HG02973 (cell line): Measurements from ENCODE around the gene MAN1C1.

Experiments
- ATAC-seq: cut with Tn5 transposase; IDR thresholded peaks from one replicate; pipeline ENCODE4 v1.9.1; 2021; ENCODE audit warnings: moderate library complexity; ENCODE audit not compliant: unreplicated experiment

Gene MAN1C1

GRCh38 chr1:25811384-25812082 lies 194.9 kb downstream of the MAN1C1 start:
- ATAC-seq, result no peak

DNA sequence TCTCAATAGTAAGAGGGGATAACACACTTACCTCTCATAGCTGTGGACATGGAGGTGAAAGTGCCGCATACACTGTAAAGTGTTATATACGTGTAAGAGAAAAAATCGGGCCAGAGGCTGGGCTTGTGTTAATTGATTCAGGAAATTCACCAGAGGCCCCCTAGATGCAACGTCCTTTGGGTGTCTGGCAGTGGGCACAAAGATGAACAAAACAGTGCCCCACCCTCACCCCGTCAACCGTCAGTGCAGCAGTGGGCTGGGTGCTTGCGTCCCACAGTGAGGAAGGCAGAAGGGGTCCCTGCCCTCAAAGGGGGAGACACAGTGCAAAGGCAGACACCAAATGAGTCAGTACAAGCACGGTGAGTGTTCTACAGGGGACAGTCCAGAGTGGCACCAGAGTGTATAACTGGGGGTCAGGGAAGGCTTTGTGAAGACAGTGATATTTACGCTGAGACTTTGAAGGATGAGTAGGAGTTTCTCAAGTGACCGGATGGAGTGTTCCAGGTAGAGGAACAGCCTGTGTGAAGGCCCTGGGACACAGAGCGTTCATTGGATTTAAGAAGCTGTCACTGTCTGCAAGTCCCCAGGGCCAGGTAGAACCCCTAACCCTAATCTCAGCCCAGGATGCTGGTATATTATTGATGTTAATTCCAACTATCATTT lies 196.6 kb downstream of the MAN1C1 start:
- no peak for ATAC-seq

- ATAC-seq, result no peak
These were observed 197.3 kb downstream of the MAN1C1 start for GRCh38 chr1:25813734-25814471.

- no peak for ATAC-seq
These were observed 198.0 kb downstream of the MAN1C1 start for GRCh38 chr1:25814549-25815087.

DNA sequence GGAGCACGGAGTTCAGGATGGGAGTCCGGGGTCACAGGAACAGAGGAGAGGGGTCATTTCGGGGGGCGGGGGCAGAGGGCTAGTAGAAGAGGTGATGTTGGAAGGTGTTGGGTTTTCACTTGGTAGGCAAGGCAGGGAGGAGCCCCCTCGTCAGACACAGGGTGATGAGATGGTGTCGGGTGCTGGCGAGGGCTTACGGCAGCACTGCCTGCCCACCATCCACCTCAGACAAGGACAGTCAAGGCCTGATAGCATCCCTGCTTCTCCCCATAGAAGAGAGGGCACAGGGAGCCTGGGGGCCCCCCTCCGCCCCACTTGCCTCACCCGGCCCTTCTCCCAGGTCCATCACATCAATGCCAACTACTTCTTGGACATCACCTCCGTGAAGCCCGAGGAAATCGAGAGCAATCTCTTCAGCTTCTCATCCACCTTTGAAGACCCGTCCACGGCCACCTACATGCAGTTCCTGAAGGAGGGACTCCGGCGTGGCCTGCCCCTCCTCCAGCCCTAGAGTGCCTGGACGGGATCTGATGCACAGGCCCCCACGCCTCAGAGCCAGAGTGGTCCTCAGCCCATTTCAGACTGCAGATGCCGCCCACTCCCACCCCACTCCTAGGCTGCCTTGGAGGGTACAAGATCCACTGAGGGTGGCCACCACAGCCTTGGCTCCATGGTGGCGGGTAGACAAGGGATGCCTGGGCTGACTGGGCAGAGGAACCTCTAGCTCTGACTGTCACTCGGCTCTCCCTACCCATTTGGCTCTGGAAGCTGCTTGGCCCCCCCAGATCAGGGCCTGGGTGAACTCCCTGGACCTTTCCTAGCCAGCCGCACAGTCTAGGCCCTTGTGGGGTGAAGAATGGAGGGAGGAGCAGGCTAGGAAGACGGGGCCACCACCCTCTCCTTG lies 198.9 kb downstream of the MAN1C1 start:
- ATAC-seq, result no peak

GRCh38 chr1:25816112-25816718 lies 199.6 kb downstream of the MAN1C1 start:
- ATAC-seq, result no peak

- no peak for ATAC-seq
These were observed 201.4 kb downstream of the MAN1C1 start for GRCh38 chr1:25817840-25818501.

- no peak for ATAC-seq
These were observed 202.0 kb downstream of the MAN1C1 start for GRCh38 chr1:25818569-25818968.

DNA sequence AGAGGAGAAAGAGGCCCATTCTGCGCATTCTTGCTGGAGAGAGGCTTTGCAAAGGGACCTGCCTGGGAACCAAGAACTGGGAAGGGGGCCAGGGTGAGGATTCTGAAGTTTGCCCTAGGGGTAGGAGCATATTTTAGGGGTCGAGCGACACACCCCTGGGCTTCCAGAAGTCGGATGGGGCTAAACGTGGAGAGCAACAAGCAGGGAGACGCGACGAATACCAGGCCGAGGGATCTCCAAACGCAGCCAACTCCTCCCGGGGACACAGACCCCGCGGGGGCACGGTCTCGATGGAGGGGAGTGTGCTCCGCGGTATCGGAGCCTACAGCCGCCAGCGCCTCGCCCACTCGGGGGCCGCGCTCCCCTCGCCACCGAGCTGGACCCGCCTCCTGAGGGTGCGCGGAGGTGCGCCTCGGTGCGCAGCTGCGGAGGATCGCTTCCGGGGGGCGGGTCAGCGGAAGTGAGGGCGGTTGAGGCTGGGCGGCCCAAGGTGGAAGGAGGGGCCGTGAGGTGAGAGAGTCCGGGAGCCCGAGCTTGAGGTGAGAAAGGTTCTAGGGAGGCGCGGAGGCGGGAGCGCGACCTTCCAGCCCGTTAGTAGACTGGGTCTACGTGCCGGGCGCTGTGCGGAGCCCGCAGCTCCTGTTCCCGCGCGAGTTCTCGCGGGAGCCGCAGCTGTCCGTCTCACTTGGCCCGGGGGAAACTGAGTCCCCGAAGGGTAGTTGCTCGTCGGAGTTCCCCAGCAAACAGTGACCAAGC lies 203.1 kb downstream of the MAN1C1 start, which contains the start of gene MTFR1L:
MTFR1L (plus strand) TSS at position 464 of the 756 bp plus-strand sequence. CDS start 3,151 bp downstream, outside the sequence.
- peak; percentile 79 for ATAC-seq

DNA sequence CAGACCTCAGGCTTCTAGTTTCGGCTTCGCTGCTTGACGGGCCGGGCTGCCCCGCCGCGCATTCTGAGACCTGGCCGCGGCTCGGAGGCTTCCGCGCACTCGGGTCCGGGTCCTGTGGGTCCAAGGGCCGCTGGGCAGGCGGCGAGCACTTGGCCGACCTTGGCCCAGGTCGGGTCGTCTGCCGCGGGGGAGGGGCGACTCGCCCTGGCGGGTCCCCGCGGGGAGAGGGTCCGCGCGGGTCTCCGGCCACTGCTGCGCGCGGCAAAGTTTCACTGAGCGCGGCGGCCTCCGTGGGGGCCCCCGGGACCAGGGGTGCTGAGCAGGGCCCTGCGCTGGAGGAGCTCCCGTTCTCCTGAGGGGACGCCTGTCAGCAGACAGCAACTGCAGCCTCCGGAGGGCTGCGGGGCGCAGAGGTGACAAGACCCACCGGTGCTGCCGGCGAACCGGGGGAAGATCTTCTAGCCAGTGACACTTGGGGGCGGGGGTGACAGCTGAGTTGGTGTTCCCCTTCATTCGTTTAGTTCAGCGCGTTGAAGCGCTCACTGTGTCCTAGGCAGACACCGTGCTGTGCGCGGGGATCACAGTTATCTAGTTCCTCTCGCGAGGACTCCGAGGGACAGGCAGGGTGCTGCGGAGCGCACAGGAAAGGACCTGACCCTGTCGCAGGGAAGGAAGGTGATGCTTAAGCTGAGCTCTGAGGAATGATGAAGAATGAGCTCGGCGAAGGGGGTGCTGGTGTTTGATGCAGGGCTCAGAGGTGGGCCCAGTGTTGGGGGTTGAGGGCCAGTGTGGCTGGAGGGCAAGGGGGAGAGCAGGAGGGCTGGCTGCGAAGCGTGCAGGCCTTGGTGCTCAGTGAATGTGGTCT lies 203.9 kb downstream of the MAN1C1 start:
- ATAC-seq, result peak; percentile 32

- no peak for ATAC-seq
These were observed 204.5 kb downstream of the MAN1C1 start for GRCh38 chr1:25821112-25821476.

DNA sequence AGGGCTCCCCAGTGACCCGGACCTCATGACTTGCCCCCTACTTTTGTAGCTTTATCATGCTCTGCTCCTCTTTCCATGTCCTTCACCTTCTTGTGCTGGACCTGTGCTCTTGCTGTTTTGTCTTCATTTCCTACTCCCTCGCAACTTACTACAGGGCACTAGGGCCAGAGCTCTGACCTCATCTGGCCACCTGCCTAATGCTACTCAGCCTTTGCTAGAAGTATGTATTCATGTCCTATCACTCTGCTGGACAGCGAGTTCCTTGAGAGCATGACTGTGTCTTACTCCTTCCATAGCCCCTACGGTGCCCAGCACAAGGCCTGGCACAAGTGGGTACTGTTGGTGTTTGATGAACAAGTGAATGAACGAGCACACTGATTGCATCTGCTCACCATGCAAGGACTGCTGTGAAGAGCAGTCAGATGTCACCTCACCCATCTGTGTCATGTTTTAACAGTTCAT lies 205.1 kb downstream of the MAN1C1 start:
- no peak for ATAC-seq

DNA sequence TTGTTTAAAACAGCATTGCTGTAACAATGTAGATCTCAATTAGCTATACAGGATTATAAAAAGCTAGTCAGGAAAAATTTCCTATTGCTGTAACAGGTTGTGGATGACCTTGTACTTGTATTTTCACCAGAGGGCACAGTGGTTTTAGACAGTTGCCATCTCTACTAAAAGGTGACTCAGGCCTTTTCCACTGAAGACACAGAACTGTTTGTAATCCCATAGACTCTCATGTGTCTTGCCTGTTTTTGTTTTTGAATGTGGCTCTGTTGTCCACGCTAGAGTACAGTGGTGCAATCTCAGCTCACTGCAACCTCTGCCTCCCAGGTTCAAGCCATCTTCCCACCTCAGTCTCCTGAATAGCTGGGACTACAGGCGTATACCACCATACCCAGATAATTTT lies 209.0 kb downstream of the MAN1C1 start:
- no peak for ATAC-seq

DNA sequence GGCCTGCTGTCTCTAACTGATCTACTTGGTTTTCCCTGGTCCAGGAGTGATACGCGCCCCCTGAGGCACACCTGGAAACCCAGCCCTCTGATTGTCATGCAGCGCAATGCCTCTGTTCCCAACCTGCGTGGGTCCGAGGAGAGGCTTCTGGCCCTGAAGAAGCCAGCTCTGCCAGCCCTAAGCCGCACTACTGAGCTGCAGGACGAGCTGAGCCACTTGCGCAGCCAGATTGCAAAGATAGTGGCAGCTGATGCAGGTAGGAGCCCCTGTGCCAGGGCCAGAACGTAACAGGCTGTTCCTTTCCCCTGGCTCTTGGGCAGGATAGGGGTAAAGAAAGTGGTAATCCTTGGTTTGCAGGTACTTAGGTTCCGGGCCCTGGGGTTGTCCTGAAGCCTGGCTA lies 210.0 kb downstream of the MAN1C1 start:
- ATAC-seq, result no peak

DNA sequence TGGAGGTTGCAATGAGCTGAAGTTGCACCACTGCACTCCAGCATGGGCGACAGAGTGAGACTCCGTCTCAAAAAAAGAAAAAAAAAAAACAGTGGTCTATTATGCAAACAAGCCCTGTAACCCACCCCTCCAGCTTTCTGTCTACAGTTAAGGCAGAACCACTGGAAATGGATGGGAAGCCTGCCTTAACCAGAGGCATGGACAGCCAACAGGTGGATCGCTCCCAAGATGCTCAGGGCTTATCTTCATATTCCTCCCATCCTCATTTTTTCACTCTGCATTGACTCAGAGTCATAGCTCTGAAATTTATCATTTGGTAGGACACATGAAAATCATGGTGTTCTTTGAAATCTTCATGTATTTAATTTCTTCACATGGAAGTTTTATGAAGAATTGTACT lies 211.9 kb downstream of the MAN1C1 start:
- ATAC-seq, result no peak

DNA sequence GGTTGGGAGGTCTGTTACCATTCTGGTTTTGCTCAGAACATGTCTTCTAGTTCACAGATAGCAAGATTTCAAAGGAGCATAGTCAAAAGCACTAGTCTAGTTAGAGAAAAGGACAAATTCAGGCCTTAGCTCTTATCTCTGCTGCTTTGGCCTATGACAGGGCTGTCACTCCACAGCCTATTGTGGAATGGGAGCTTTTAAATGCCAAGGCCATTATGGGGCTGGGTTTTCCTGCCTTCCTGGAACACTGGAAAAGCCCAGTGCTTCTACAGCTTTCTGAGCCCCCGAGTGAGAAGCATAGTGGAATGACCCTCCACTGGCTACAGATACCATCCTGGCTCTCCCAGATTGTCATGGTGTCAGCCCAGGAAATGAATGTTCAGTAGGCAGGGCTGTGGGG lies 212.5 kb downstream of the MAN1C1 start:
- no peak for ATAC-seq

DNA sequence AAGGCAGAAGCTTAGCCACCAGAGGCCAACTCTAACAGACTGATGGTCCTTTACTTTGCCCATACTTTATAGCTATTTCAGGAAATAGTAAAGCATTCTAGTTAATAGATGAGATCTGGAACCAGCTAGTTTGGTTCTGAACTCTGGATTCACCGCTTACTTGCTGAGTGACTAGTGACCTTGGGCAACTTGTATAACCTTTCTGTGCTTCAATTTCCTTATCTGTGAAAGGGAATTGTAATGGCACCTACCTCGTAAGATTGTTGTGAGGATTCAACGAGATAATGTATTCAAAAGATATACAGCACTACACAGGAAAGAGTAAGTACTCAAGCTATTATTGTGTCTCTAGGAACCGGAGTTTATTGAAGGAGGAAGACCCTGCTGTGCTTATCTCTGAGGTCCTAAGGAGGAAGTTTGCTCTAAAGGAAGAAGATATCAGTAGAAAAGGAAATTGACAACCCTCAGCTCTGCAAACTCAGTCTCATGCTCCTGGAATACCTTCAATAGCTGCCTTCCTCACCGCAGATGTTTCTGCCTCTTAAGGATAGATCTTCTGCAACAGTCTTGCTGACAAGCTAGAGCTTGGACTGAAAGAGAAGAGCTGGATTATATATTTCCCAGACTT lies 215.1 kb downstream of the MAN1C1 start:
- no peak for ATAC-seq
